ENCODE data around the gene GDPD5.

- TF ChIP-seq CTCF (IDR thresholded peaks at IDR 0.05) (no peak), POLR2A (IDR thresholded peaks at IDR 0.05) (no peak)
These were observed 50.6 kb downstream of the GDPD5 start for GRCh38 chr11:75474878-75475766.

All from uterus (tissue), 2 donors.